HepG2 (cell line): ENCODE measurements around the gene NWD2. TPM values are rescaled to one million over a fixed set of nuclear protein-coding genes. Genes with fewer than 3 reads are reported as not detected.

Experiments used
- ATAC-seq: fragments of 200-7000 bp; cut with Tn5 transposase; 3 replicates; pipeline ENCODE4 v1.9.1; 2020; ENCODE audit warnings: mild to moderate bottlenecking, moderate library complexity
- BruUV-seq: library from RNA; stranded (reverse); fragments of 400-500 nt; replicated peaks from 2 replicates; lab custom pipeline; 2021; lab: Mats Ljungman, UMichigan
- CTCF ChIA-PET: fragments of 300-600 bp; formaldehyde crosslinking; extraction: SDS; loops from one replicate; lab custom pipeline; 2021; ENCODE audit warnings: low total read pairs, inconsistent platforms, low intra/inter-chr PET ratio; lab: Yijun Ruan, JAX
- POLR2A ChIA-PET: fragments of 350-600 bp; sonication (Branson Sonifier 250); formaldehyde crosslinking; loops from one replicate; lab custom pipeline; 2020; ENCODE audit warnings: antibody characterized with exemption, inconsistent platforms; lab: Yijun Ruan, JAX
- DNase-seq: peaks from one replicate; pipeline ENCODE4 v3.0.0-alpha.2; 2015; ENCODE audit warnings: low spot score
- FAIRE-seq: peaks from 3 replicates; lab custom pipeline; 2011; peaks lifted over from hg19 to GRCh38; lab: Jason Lieb, UNC
- H2AFZ ChIP-seq: one replicate; pipeline ENCODE4 v1.6.1; 2011; ENCODE audit warnings: low read length, inconsistent platforms
- H3K27ac ChIP-seq: fragments of 300-600 bp; 3 replicates; pipeline ENCODE4 v1.8.0; 2011; ENCODE audit warnings: mixed run types, mild to moderate bottlenecking, mixed read lengths, low read length, inconsistent platforms; ENCODE audit not compliant: insufficient read depth; ENCODE audit errors: extremely low read length
- H3K27me3 ChIP-seq, 2 experiments: fragments of 200-600 bp in 1 of 2; 2 replicates in 1 of 2; 3 replicates in 1 of 2; pipeline versions ENCODE4 v1.6.0 to v1.8.0; 2011; ENCODE audit warnings: low read length in 2 of 2, mild to moderate bottlenecking in 2 of 2, moderate library complexity in 2 of 2, inconsistent platforms in 1 of 2; ENCODE audit not compliant: insufficient read depth in 2 of 2, control insufficient read depth in 1 of 2
- H3K36me3 ChIP-seq, 2 experiments: fragments of 200-600 bp in 1 of 2; replicated peaks in 1 of 2; 2 replicates in 1 of 2; 3 replicates in 1 of 2; pipeline versions ENCODE4 v1.5.1 to v1.8.0; 2011; ENCODE audit warnings: low read length in 2 of 2, inconsistent platforms in 1 of 2; ENCODE audit not compliant: insufficient read depth in 2 of 2, control insufficient read depth in 1 of 2
- H3K4me1 ChIP-seq: 2 replicates; pipeline ENCODE4 v1.5.1; 2012; ENCODE audit warnings: low read length, inconsistent platforms; ENCODE audit not compliant: insufficient read depth
- H3K4me2 ChIP-seq: 2 replicates; pipeline ENCODE4 v1.6.0; 2011; ENCODE audit warnings: low read depth, low read length, inconsistent platforms
- H3K4me3 ChIP-seq, 3 experiments: fragments of 200-600 bp in 1 of 3; sonication (generic), shearing (Covaris generic) in 1 of 3; replicated peaks in 1 of 3; 2 replicates each; pipeline ENCODE4 v1.5.1; 2011 to 2016; ENCODE audit warnings: low read length in 3 of 3, inconsistent platforms in 2 of 3, low read depth in 2 of 3, mild to moderate bottlenecking in 2 of 3, control low read depth in 1 of 3, mixed read lengths in 1 of 3; ENCODE audit not compliant: insufficient read depth in 1 of 3
- H3K79me2 ChIP-seq: one replicate; pipeline ENCODE4 v1.6.1; 2011; ENCODE audit warnings: low read length, inconsistent platforms; ENCODE audit not compliant: insufficient read depth
- H3K9ac ChIP-seq: 2 replicates; pipeline ENCODE4 v1.6.0; 2011; ENCODE audit warnings: mild to moderate bottlenecking, low read depth, low read length, inconsistent platforms; ENCODE audit not compliant: insufficient read depth
- H3K9me3 ChIP-seq: 2 replicates; pipeline ENCODE4 v1.5.1; 2012; ENCODE audit warnings: mild to moderate bottlenecking, low read length
- H4K20me1 ChIP-seq: 2 replicates; pipeline ENCODE4 v1.6.0; 2011; ENCODE audit warnings: inconsistent platforms, mild to moderate bottlenecking, low read length, moderate library complexity; ENCODE audit not compliant: insufficient read depth
- ISX ChIP-seq: sonication (generic); formaldehyde crosslinking; conservative IDR thresholded peaks from 2 replicates; pipeline ENCODE4 v1.5.0; 2020; ENCODE audit warnings: missing genetic modification reagents
- ZMYM3 ChIP-seq: sonication (generic); formaldehyde crosslinking; IDR thresholded peaks from 2 replicates; pipeline ENCODE4 v1.5.1; 2020; ENCODE audit warnings: mild to moderate bottlenecking, missing genetic modification reagents
- ZNF484 ChIP-seq: sonication (generic); formaldehyde crosslinking; IDR thresholded peaks from 2 replicates; pipeline ENCODE4 v1.5.1; 2020; ENCODE audit warnings: mild to moderate bottlenecking, low read depth, missing genetic modification reagents, borderline replicate concordance
- ZNF629 ChIP-seq: sonication (generic); formaldehyde crosslinking; conservative IDR thresholded peaks from 2 replicates; pipeline ENCODE4 v1.5.0; 2020; ENCODE audit warnings: missing genetic modification reagents
- ZNF850 ChIP-seq: sonication (generic); formaldehyde crosslinking; conservative IDR thresholded peaks from 2 replicates; pipeline ENCODE4 v1.9.0; 2021; ENCODE audit warnings: mild to moderate bottlenecking, missing genetic modification reagents
- WGBS: methylation state at CpG from one replicate; pipeline ENCODE4 v1.1.6; 2017; ENCODE audit warnings: low lambda C conversion rate; 5-methylcytosine and 5-hydroxymethylcytosine counted together
- in situ Hi-C: cut with HindIII; loops from 2 replicates; pipeline ENCODE4 v1.10.0; 2017; ENCODE audit warnings: low pct_unique_long_range_greater_than_20kb; ENCODE audit not compliant: extremely low pct_ligation_motif_present
- intact Hi-C: fragments of 100-400 bp; cut with micrococcal nuclease; formaldehyde crosslinking; loops from one replicate; pipeline ENCODE4 v1.10.0; 2022; ENCODE audit not compliant: unreplicated experiment
- polyA plus RNA-seq, 8 experiments: library from polyadenylated mRNA; depleted of rRNA in 3 of 8; stranded (reverse) in 7 of 8; unstranded in 1 of 8; fragments of >200 nt; fragmentation: Illumina TruSeq in 4 of 8; extraction: Trizol in 4 of 8; gene quantifications; 2 replicates each; pipeline versions ENCODE4 v1.2.1 to v1.2.3, GENCODE V29; 2011 to 2016; ENCODE audit warnings: low read depth in 4 of 8, missing spikeins in 1 of 8, mixed read lengths in 1 of 8; ENCODE audit not compliant: insufficient read depth in 1 of 8
- total RNA-seq, 5 experiments: library from RNA; depleted of rRNA; stranded (reverse); fragments of >200 nt; fragmentation: Illumina TruSeq; extraction: Trizol; gene quantifications; 2 replicates each; pipeline ENCODE4 v1.2.3, GENCODE V29; 2016; ENCODE audit warnings: low read depth in 1 of 5
- TF ChIP-seq, protein P1 (sequence below): fragments of 450-650 bp; IDR thresholded peaks from 2 replicates; pipeline ENCODE4 v1.6.1; 2017; ENCODE audit warnings: mild to moderate bottlenecking
- TF ChIP-seq, protein P2 (sequence below): IDR thresholded peaks from 2 replicates; pipeline ENCODE4 v1.6.1; 2018; ENCODE audit warnings: missing genetic modification reagents, mild to moderate bottlenecking, missing compliant biosample characterization
- TF ChIP-seq, protein P3 (sequence below): sonication (generic); formaldehyde crosslinking; IDR thresholded peaks from 2 replicates; pipeline ENCODE4 v1.5.0; 2020; ENCODE audit warnings: mild to moderate bottlenecking, missing genetic modification reagents
- TF ChIP-seq, protein P4 (sequence below): sonication (generic); formaldehyde crosslinking; IDR thresholded peaks from 2 replicates; pipeline ENCODE4 v1.5.1; 2020; ENCODE audit warnings: mild to moderate bottlenecking, missing genetic modification reagents, borderline replicate concordance

Gene NWD2
- total and polyA plus RNA-seq, 2 of the 13 experiments (the other 11 are each of a cell fraction or from before 2014, with no cell fraction given): not detected

DNA sequence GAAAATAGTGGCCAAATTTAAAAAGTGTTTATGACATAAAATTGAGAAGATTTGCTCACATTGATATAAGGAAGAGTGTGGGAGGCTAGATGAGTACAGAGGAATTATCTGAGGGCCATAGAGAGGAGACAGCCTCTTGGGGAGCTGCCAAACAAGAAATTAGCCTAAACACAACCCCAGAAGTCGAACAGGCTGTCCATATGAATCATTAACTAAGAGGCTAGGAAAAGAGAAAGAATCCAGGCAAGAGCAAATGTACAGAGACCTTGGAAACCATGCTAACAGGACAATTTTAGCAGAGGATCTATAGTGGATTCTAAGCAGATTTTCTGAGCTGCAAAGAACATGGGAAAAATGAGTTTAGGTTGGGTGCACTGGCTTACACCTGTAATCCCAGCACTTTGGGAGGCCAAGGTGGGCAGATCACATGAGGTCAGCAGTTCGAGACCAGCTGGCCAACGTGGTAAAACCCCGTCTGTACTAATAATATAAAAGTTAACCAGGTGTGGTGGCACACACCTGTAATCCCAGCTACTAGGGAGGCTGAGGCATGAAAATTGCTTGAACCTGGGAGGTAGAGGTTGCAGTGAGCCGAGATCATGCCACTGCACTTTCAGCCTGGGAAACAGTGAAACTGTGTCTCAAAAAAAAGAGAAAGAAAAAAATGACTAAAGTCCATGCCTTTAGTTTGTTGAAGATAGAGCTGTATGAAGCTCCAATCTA, 76.1 kb downstream of the NWD2 start:
- H3K36me3 ChIP-seq: no peaks in the 10 kb centered on the region
- H3K4me2 ChIP-seq: peak overlapping the region; percentile 38
- peak overlapping the region; percentile 48 for H3K27ac ChIP-seq
- ATAC-seq (peak; percentile 92), FAIRE-seq (no peak), DNase-seq (peak; percentile 17)
- no peak overlapping the region for H2AFZ ChIP-seq
- in situ Hi-C loops (no loop called here), intact Hi-C loops (no loop called here)
- no peaks in the 10 kb centered on the region for H3K9me3 ChIP-seq
- H3K9ac ChIP-seq: no peak overlapping the region
- POLR2A ChIA-PET: no interaction called here
- peaks cover 45% of the 10 kb centered on the region for H3K4me1 ChIP-seq
- no peaks in the 10 kb centered on the region for H4K20me1 ChIP-seq
- CTCF ChIA-PET: no interaction called here
- H3K4me3 ChIP-seq: no peak overlapping the region
- 7% methylated on average over 5 of the region's 5 CpGs for WGBS
- no peaks in the 10 kb centered on the region for H3K27me3 ChIP-seq
- H3K79me2 ChIP-seq: no peaks in the 10 kb centered on the region
- no TSS peak for BruUV-seq
- no peak for TF ChIP-seq ISX
- TF ChIP-seq ZNF629 (CRISPR knock-in tag): no peak
- no peak for TF ChIP-seq ZNF850
- TF ChIP-seq, protein P1, sequence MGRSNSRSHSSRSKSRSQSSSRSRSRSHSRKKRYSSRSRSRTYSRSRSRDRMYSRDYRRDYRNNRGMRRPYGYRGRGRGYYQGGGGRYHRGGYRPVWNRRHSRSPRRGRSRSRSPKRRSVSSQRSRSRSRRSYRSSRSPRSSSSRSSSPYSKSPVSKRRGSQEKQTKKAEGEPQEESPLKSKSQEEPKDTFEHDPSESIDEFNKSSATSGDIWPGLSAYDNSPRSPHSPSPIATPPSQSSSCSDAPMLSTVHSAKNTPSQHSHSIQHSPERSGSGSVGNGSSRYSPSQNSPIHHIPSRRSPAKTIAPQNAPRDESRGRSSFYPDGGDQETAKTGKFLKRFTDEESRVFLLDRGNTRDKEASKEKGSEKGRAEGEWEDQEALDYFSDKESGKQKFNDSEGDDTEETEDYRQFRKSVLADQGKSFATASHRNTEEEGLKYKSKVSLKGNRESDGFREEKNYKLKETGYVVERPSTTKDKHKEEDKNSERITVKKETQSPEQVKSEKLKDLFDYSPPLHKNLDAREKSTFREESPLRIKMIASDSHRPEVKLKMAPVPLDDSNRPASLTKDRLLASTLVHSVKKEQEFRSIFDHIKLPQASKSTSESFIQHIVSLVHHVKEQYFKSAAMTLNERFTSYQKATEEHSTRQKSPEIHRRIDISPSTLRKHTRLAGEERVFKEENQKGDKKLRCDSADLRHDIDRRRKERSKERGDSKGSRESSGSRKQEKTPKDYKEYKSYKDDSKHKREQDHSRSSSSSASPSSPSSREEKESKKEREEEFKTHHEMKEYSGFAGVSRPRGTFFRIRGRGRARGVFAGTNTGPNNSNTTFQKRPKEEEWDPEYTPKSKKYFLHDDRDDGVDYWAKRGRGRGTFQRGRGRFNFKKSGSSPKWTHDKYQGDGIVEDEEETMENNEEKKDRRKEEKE: no peak
- 0 out of 2 replicates have a peak, but pooled peaks have one; percentile 28 for TF ChIP-seq ZMYM3 (CRISPR knock-in tag)
- TF ChIP-seq, protein P2, sequence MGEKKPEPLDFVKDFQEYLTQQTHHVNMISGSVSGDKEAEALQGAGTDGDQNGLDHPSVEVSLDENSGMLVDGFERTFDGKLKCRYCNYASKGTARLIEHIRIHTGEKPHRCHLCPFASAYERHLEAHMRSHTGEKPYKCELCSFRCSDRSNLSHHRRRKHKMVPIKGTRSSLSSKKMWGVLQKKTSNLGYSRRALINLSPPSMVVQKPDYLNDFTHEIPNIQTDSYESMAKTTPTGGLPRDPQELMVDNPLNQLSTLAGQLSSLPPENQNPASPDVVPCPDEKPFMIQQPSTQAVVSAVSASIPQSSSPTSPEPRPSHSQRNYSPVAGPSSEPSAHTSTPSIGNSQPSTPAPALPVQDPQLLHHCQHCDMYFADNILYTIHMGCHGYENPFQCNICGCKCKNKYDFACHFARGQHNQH (CRISPR knock-in tag): no peak
- TF ChIP-seq, protein P3, sequence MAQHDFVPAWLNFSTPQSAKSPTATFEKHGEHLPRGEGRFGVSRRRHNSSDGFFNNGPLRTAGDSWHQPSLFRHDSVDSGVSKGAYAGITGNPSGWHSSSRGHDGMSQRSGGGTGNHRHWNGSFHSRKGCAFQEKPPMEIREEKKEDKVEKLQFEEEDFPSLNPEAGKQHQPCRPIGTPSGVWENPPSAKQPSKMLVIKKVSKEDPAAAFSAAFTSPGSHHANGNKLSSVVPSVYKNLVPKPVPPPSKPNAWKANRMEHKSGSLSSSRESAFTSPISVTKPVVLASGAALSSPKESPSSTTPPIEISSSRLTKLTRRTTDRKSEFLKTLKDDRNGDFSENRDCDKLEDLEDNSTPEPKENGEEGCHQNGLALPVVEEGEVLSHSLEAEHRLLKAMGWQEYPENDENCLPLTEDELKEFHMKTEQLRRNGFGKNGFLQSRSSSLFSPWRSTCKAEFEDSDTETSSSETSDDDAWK (CRISPR knock-in tag): no peak
- TF ChIP-seq, protein P4, sequence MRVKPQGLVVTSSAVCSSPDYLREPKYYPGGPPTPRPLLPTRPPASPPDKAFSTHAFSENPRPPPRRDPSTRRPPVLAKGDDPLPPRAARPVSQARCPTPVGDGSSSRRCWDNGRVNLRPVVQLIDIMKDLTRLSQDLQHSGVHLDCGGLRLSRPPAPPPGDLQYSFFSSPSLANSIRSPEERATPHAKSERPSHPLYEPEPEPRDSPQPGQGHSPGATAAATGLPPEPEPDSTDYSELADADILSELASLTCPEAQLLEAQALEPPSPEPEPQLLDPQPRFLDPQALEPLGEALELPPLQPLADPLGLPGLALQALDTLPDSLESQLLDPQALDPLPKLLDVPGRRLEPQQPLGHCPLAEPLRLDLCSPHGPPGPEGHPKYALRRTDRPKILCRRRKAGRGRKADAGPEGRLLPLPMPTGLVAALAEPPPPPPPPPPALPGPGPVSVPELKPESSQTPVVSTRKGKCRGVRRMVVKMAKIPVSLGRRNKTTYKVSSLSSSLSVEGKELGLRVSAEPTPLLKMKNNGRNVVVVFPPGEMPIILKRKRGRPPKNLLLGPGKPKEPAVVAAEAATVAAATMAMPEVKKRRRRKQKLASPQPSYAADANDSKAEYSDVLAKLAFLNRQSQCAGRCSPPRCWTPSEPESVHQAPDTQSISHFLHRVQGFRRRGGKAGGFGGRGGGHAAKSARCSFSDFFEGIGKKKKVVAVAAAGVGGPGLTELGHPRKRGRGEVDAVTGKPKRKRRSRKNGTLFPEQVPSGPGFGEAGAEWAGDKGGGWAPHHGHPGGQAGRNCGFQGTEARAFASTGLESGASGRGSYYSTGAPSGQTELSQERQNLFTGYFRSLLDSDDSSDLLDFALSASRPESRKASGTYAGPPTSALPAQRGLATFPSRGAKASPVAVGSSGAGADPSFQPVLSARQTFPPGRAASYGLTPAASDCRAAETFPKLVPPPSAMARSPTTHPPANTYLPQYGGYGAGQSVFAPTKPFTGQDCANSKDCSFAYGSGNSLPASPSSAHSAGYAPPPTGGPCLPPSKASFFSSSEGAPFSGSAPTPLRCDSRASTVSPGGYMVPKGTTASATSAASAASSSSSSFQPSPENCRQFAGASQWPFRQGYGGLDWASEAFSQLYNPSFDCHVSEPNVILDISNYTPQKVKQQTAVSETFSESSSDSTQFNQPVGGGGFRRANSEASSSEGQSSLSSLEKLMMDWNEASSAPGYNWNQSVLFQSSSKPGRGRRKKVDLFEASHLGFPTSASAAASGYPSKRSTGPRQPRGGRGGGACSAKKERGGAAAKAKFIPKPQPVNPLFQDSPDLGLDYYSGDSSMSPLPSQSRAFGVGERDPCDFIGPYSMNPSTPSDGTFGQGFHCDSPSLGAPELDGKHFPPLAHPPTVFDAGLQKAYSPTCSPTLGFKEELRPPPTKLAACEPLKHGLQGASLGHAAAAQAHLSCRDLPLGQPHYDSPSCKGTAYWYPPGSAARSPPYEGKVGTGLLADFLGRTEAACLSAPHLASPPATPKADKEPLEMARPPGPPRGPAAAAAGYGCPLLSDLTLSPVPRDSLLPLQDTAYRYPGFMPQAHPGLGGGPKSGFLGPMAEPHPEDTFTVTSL (CRISPR knock-in tag): peak; percentile 43; the same call in 1 of the 2 replicates
- TF ChIP-seq ZNF484 (CRISPR knock-in tag): no peak
